ENCODE results near the gene CDCA5.

The CDCA5 gene

GRCh38 chr11:65083834-65084597 is at the start of gene CDCA5, which contains the start of gene ZFPL1:
CDCA5 (minus strand) TSS chr11:65084040; CDS start chr11:65083978, 62 bp downstream.
ZFPL1 (plus strand) TSS chr11:65084222; CDS start chr11:65084699, 477 bp downstream.
- DNase-seq (ENCODE audit: low read depth): peak; percentile 95

GRCh38 chr11:65132988-65133700 is 49.3 kb upstream of the CDCA5 start:
- no peak for DNase-seq (ENCODE audit: low read depth)

- DNase-seq (ENCODE audit: low read depth): no peak
These were observed 48.6 kb upstream of the CDCA5 start for GRCh38 chr11:65132238-65132987.

GRCh38 chr11:65131895-65132237 is 48.0 kb upstream of the CDCA5 start:
- no peak for DNase-seq (ENCODE audit: low read depth)

- no peak for DNase-seq (ENCODE audit: low read depth)
These were observed 47.6 kb upstream of the CDCA5 start for GRCh38 chr11:65131417-65131776.

- no peak for DNase-seq (ENCODE audit: low read depth)
These were observed 47.0 kb upstream of the CDCA5 start for GRCh38 chr11:65130631-65131416.

- DNase-seq (ENCODE audit: low read depth): no peak
These were observed 46.0 kb upstream of the CDCA5 start for GRCh38 chr11:65129649-65130441.

- DNase-seq (ENCODE audit: low read depth): no peak
These were observed 44.6 kb upstream of the CDCA5 start for GRCh38 chr11:65128182-65129145.

GRCh38 chr11:65127473-65128181 is 43.8 kb upstream of the CDCA5 start:
- no peak for DNase-seq (ENCODE audit: low read depth)

GRCh38 chr11:65126624-65127274 is 42.9 kb upstream of the CDCA5 start:
- DNase-seq (ENCODE audit: low read depth): no peak

GRCh38 chr11:65125197-65126056 is 41.6 kb upstream of the CDCA5 start:
- no peak for DNase-seq (ENCODE audit: low read depth)

GRCh38 chr11:65124480-65125196 is 40.8 kb upstream of the CDCA5 start:
- no peak for DNase-seq (ENCODE audit: low read depth)

GRCh38 chr11:65121865-65122696 is 38.2 kb upstream of the CDCA5 start, which contains the start of the genes FAU and MRPL49:
FAU (minus strand) TSS chr11:65122134; CDS start chr11:65121813, 321 bp downstream.
MRPL49 (plus strand) TSS chr11:65122321; CDS start chr11:65122347, 26 bp downstream.
- peak; percentile 99 for DNase-seq (ENCODE audit: low read depth)

GRCh38 chr11:65121447-65121864 is 37.6 kb upstream of the CDCA5 start:
- DNase-seq (ENCODE audit: low read depth): no peak

GRCh38 chr11:65120831-65121230 is 37.0 kb upstream of the CDCA5 start:
- no peak for DNase-seq (ENCODE audit: low read depth)

- no peak for DNase-seq (ENCODE audit: low read depth)
These were observed 35.8 kb upstream of the CDCA5 start for GRCh38 chr11:65119670-65119995.
